K562 (cell line): ENCODE results near the gene CAGE1. TPM values are rescaled to one million over a fixed set of nuclear protein-coding genes. Genes with fewer than 3 reads are reported as not detected.
A peak's percentile ranks its signal among the peaks of the same experiment; 100 is the strongest.

Experiments
- AFF1 ChIP-seq, 2 experiments: fragments of 450-650 bp; IDR thresholded peaks; 2 replicates each; pipeline ENCODE4 v1.6.1; 2018; ENCODE audit warnings: mild to moderate bottlenecking in 2 of 2, low read depth in 1 of 2; ENCODE audit not compliant: partially characterized antibody in 2 of 2
- BACH1 ChIP-seq: fragments of 200-800 bp; sonication (Bioruptor generic); IDR thresholded peaks from 2 replicates; pipeline ENCODE4 v1.6.1; 2016; ENCODE audit warnings: missing genetic modification characterization, missing compliant biosample characterization
- BCL6 ChIP-seq: fragments of 250-450 bp; sonication (Bioruptor Pico); IDR thresholded peaks from 2 replicates; pipeline ENCODE4 v1.4.0; 2020
- CC2D1A ChIP-seq: fragments of 450-650 bp; IDR thresholded peaks from 2 replicates; pipeline ENCODE4 v1.6.1; 2017; ENCODE audit warnings: mild to moderate bottlenecking
- ETV1 ChIP-seq: fragments of 450-650 bp; conservative IDR thresholded peaks from 2 replicates; pipeline ENCODE4 v1.6.1; 2016; ENCODE audit warnings: missing genetic modification characterization, control low read depth, low read depth, missing compliant biosample characterization
- NFATC3 ChIP-seq: fragments of 450-650 bp; IDR thresholded peaks from 2 replicates; pipeline ENCODE4 v1.6.1; 2017; ENCODE audit warnings: mild to moderate bottlenecking
- NR2C1 ChIP-seq, 2 experiments: fragments of 450-650 bp; IDR thresholded peaks; 2 replicates each; pipeline ENCODE4 v1.6.1; 2017; ENCODE audit warnings: mild to moderate bottlenecking in 2 of 2, antibody characterized with exemption in 1 of 2, inconsistent platforms in 1 of 2, missing compliant biosample characterization in 1 of 2, missing genetic modification characterization in 1 of 2
- SETDB1 ChIP-seq: IDR thresholded peaks from one replicate; pipeline ENCODE4 v1.6.1; 2012; ENCODE audit warnings: low read length, control low read depth, inconsistent platforms
- SMARCE1 ChIP-seq: fragments of 450-650 bp; IDR thresholded peaks from 2 replicates; pipeline ENCODE4 v1.7.1; 2016; ENCODE audit warnings: mild to moderate bottlenecking
- ZNF347 ChIP-seq: fragments of 450-650 bp; formaldehyde crosslinking; IDR thresholded peaks from 2 replicates; pipeline ENCODE4 v1.4.0; 2020; ENCODE audit warnings: low read depth, mild to moderate bottlenecking, moderate library complexity
- polyA plus RNA-seq, 8 experiments: library from polyadenylated mRNA; depleted of rRNA in 4 of 8; stranded (reverse) in 5 of 8; unstranded in 3 of 8; fragments of >200 nt; fragmentation: Nextera tagmentation in 2 of 8; fragmentation: Illumina TruSeq in 1 of 8; extraction: Ambion mirVana in 2 of 8; extraction: Trizol in 1 of 8; gene quantifications; 2 replicates each; pipeline versions ENCODE4 v1.2.1 to v1.2.3, GENCODE V29; 2011 to 2014; ENCODE audit warnings: inconsistent platforms in 1 of 8, missing spikeins in 1 of 8
- total RNA-seq, 7 experiments: library from RNA; depleted of rRNA in 6 of 7; stranded (reverse); fragments of >200 nt in 6 of 7; fragmentation: Illumina TruSeq in 2 of 7; extraction: Trizol in 2 of 7; gene quantifications; 2 replicates each; pipeline versions ENCODE4 v1.2.1 to v1.2.3, GENCODE V29; 2011 to 2021; ENCODE audit warnings: low replicate concordance in 1 of 7
- TF ChIP-seq, protein P1 (sequence below): fragments of 450-650 bp; formaldehyde crosslinking; IDR thresholded peaks from 2 replicates; pipeline ENCODE4 v1.4.0; 2020; ENCODE audit warnings: mild to moderate bottlenecking, moderate library complexity
- TF ChIP-seq, protein P2 (sequence below): sonication (generic); formaldehyde crosslinking; IDR thresholded peaks from 2 replicates; pipeline ENCODE4 v1.8.1; 2023; ENCODE audit warnings: mild to moderate bottlenecking, missing genetic modification reagents

CAGE1 gene
- total and polyA plus RNA-seq, 9 of the 15 experiments (the other 6 are each of a cell fraction or from before 2014, with no cell fraction given): 0.13 to 0.33 (median 0.18) TPM; not detected in 4

- TF ChIP-seq, protein P1, sequence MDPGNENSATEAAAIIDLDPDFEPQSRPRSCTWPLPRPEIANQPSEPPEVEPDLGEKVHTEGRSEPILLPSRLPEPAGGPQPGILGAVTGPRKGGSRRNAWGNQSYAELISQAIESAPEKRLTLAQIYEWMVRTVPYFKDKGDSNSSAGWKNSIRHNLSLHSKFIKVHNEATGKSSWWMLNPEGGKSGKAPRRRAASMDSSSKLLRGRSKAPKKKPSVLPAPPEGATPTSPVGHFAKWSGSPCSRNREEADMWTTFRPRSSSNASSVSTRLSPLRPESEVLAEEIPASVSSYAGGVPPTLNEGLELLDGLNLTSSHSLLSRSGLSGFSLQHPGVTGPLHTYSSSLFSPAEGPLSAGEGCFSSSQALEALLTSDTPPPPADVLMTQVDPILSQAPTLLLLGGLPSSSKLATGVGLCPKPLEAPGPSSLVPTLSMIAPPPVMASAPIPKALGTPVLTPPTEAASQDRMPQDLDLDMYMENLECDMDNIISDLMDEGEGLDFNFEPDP (CRISPR knock-in tag): no peak
- TF ChIP-seq ZNF347 (CRISPR knock-in tag): peak; percentile 26; the same call in 1 of the 2 replicates
- TF ChIP-seq NFATC3: 0 out of 2 replicates have a peak, but pooled peaks have one; percentile 49
- TF ChIP-seq, protein P2, sequence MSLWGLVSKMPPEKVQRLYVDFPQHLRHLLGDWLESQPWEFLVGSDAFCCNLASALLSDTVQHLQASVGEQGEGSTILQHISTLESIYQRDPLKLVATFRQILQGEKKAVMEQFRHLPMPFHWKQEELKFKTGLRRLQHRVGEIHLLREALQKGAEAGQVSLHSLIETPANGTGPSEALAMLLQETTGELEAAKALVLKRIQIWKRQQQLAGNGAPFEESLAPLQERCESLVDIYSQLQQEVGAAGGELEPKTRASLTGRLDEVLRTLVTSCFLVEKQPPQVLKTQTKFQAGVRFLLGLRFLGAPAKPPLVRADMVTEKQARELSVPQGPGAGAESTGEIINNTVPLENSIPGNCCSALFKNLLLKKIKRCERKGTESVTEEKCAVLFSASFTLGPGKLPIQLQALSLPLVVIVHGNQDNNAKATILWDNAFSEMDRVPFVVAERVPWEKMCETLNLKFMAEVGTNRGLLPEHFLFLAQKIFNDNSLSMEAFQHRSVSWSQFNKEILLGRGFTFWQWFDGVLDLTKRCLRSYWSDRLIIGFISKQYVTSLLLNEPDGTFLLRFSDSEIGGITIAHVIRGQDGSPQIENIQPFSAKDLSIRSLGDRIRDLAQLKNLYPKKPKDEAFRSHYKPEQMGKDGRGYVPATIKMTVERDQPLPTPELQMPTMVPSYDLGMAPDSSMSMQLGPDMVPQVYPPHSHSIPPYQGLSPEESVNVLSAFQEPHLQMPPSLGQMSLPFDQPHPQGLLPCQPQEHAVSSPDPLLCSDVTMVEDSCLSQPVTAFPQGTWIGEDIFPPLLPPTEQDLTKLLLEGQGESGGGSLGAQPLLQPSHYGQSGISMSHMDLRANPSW: peak; percentile 39; the same call in 1 of the 2 replicates
- no peak for TF ChIP-seq BCL6 (CRISPR knock-in tag)
- no peak for TF ChIP-seq SETDB1
- peak in 1 of 2 experiments; percentile 62 for TF ChIP-seq AFF1 (IDR thresholded peaks at IDR 0.05; ENCODE audit: low read depth in 1 of 2, partially characterized antibody in 2 of 2)
- no peak for TF ChIP-seq ETV1 (tag)
- 0 out of 2 replicates have a peak, but pooled peaks have one; percentile 20 for TF ChIP-seq CC2D1A
- no peak for TF ChIP-seq BACH1 (tag)
- peak; percentile 46; the same call in 1 of the 2 replicates for TF ChIP-seq SMARCE1
- no peak for TF ChIP-seq NR2C1 (IDR thresholded peaks at IDR 0.05)
- 0 out of 2 replicates have a peak, but pooled peaks have one; percentile 13 for TF ChIP-seq NR2C1 (tag; IDR thresholded peaks at IDR 0.05)
Measured at GRCh38 chr6:7313505-7314165, 75.9 kb downstream of the CAGE1 start (continued).
